Hepatocyte (in vitro differentiated cells): ENCODE data around the gene SMC1A.

Experiments
- EZH2 ChIP-seq: fragments of 200-600 bp; sonication (generic); IDR thresholded peaks from 2 replicates; pipeline ENCODE4 v1.6.1; 2016; ENCODE audit warnings: antibody characterized with exemption, mild to moderate bottlenecking, borderline replicate concordance
- TF ChIP-seq, protein P1 (sequence below): fragments of 200-600 bp; sonication (generic); IDR thresholded peaks from 2 replicates; pipeline ENCODE4 v1.5.1; 2016; ENCODE audit warnings: antibody characterized with exemption, mild to moderate bottlenecking; ENCODE audit not compliant: poor library complexity

DNA sequence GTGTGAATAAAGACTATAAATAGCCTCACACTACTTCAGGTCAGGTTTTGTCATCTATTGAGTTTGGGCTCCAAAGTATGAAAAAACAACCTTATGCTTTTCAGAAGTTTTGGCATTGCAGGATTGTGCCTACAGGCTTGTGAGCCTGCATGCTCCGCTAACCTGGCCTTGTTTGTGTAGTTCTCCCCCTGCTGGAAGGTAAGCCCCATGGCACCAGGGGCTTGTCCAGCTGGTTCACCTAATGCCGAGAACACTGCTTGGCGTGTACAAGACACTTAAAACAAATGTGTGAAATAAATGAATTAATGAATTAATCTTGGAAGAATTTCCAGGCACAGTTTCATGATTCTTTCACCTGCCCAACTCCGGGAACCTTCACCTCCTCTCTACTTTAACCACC lies 13.5 kb upstream of the SMC1A start:
- TF ChIP-seq, protein P1, sequence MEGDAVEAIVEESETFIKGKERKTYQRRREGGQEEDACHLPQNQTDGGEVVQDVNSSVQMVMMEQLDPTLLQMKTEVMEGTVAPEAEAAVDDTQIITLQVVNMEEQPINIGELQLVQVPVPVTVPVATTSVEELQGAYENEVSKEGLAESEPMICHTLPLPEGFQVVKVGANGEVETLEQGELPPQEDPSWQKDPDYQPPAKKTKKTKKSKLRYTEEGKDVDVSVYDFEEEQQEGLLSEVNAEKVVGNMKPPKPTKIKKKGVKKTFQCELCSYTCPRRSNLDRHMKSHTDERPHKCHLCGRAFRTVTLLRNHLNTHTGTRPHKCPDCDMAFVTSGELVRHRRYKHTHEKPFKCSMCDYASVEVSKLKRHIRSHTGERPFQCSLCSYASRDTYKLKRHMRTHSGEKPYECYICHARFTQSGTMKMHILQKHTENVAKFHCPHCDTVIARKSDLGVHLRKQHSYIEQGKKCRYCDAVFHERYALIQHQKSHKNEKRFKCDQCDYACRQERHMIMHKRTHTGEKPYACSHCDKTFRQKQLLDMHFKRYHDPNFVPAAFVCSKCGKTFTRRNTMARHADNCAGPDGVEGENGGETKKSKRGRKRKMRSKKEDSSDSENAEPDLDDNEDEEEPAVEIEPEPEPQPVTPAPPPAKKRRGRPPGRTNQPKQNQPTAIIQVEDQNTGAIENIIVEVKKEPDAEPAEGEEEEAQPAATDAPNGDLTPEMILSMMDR, result peak; percentile 60
- TF ChIP-seq EZH2, result no peak
